HuH-7 (cell line): ENCODE results near the gene ARL8A.

ENCODE experiments used
- DNase-seq: peaks from one replicate; pipeline ENCODE4 v3.0.0; 2011; ENCODE audit warnings: low spot score

Gene ARL8A

GRCh38 chr1:202135221-202135721 is 9.3 kb downstream of the ARL8A start:
- peak; percentile 97 for DNase-seq

DNA sequence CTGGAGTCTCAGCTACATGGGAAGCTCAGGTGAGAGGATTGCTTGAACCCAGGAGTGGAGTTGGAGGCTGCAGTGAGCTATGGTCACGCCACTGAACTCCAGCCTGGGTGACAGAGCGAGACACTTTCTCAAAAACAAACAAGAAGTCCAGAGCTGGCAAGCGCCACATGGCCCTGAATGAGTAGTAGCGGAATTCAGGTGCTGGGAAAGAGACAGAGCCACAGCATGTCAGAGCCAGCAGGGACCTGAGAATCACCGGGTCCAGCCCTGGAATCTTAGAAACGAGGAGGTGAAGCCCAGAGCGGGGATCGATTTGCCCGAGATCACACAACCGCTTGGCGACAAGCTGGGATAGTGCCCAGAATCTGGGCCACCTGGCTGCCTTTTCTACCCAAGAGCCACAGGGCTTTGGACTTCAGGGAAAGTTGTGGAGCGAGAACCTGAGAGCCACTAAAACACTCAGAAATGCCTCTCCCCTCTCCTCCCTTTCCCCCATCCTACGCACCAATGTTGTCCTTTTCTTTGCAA is 9.8 kb downstream of the ARL8A start:
- no peak for DNase-seq

DNA sequence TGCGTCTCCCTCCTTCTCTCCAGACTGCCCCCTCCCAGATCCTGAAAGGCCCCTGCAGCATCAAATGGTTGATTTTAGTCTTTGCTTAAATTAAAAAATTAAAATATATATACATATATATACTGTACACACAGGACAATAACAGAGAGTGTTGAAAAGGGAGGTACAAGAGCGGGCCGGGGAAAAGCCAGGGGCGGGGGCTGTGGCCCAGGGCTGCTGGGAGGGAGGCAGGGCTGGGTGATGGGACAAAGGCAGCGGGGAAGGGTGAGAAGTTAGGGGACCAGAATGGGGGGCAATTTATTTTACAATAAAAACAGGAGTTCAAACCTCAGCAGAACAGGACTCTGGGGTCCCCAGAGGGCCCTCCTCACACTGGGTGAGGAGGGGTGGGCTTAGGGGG is 10.5 kb downstream of the ARL8A start:
- DNase-seq: no peak

- no peak for DNase-seq
These were observed 11.0 kb downstream of the ARL8A start for GRCh38 chr1:202133496-202133895.

DNA sequence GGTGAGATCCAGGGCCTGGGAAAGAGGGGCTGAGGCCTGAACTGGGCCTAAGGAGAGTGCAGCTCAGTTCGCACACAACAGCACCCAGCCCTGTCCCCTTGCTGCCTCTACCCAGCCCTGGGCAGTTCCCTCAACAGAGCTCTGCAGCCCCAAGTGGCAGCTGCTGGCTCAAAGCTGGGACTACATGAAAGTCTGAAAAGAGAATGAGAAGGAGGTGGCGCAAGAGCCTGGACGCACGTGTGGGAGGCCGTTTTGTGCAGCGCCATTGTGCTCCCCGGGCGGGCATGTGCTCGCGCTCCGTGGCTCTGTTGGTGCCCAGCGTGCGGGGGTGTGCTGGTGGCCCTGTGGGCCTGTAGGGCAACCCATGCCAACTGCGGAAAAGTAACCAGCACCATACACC is 11.5 kb downstream of the ARL8A start:
- DNase-seq: no peak

DNA sequence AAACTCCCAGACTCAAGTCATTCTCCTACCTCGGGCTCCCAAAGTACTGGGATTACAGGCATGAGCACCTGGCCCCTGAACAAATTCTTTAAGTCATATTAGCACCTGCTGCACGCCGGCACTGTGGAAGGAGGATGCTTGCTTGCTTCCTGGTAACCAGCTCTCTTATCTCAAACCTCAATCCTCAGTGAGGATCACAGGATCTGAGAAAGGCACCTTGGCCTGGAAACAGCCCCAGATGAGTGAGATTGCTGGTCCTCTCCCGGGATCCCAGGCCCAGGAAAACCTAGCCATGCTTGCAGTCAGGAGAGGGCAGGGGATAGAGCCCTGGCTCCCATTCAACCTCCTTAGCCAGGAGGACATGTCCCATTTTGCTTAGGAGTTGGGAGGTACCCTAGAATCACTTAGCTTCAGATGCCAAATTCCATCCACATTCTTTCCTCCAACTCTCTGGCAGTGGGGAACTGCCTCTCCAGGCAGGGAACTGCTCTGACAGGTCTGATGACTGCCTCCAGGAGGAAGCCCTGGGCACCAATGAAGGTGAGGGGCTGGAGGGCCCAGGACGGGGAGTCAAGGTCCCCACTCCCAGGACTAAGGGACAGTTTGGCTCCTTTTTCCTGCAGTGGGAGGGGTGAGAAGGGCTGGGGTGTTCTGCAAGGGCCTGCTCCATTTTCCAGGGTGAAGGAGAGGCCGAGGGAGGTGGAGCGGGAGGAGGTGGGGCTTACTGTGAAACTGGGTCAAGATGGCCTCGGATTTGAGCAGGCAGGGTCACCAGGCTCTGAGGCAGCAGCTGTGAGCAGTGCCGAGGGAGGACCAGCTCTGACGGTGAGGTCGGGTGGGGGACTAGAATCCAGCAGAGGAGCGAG is 12.3 kb downstream of the ARL8A start:
- no peak for DNase-seq

- DNase-seq: no peak
These were observed 13.6 kb downstream of the ARL8A start for GRCh38 chr1:202130816-202131522.

DNA sequence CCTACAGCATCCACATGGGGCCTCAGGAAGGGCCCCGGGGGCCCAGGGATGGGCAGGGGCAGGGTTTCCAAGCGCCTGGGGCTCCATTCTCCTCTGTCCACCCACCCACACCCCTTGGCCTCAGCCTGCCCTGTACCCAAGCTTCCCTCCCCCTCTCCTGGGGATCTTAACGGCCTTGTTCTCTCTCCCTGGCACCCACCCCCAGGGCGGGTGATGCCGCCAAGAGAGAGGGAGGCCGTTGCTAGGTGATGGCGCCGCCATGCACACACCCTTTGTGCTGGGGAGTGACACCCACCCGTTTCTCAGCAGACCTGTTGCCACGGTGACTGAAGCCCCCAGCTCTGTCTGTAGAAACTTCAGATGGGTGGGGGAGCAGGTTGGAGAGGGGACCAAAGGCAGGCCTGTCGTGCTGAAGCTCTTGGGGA is 14.2 kb downstream of the ARL8A start:
- no peak for DNase-seq

DNA sequence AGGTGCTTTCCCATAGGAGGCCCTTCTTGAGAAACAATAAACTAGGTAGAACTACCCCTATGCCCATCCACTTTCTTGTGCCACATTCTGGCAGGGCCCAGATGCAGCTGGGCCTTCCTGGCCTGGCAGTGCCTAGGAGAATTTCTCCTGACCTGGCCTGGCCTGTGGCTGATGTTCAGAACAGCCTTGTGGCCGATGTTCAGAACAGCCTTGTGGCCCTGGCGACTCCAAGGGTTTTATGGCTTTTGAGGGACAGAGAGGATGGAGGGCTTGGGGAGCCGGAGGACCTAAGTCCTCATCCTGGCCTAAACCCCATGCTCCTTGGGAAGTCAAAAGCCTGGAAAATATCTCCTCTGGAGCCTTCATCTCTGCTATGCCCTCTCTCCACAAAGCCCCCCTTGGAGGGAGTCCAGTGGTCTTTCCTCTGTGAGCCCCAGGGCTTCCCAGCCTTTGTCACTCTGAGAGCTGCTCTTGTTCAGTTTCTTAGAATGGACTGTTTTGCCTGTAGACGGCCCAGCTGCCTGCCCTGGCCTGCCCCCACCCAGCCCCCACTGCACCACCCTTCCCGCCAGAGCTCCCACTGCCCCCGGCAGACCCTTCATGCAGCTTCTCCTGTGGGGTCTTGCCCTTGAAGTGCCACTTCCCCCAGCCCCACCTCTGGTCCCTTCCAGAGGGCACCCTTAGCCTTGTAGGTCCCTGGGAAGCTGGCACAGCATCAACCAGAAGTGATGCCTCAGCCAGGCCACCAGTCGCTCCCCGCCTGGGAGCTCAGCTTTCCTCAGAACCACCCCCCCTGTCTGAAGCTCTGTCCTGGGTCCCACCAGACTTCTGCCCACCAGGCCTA is 14.9 kb downstream of the ARL8A start:
- no peak for DNase-seq

DNA sequence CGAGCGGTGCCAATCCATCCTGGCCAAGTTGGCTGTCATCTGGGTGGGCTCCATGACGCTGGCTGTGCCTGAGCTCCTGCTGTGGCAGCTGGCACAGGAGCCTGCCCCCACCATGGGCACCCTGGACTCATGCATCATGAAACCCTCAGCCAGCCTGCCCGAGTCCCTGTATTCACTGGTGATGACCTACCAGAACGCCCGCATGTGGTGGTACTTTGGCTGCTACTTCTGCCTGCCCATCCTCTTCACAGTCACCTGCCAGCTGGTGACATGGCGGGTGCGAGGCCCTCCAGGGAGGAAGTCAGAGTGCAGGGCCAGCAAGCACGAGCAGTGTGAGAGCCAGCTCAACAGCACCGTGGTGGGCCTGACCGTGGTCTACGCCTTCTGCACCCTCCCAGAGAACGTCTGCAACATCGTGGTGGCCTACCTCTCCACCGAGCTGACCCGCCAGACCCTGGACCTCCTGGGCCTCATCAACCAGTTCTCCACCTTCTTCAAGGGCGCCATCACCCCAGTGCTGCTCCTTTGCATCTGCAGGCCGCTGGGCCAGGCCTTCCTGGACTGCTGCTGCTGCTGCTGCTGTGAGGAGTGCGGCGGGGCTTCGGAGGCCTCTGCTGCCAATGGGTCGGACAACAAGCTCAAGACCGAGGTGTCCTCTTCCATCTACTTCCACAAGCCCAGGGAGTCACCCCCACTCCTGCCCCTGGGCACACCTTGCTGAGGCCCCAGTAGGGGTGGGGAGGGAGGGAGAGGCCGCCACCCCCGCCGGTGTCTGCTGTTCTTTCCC is 16.5 kb downstream of the ARL8A start:
- DNase-seq: no peak

DNA sequence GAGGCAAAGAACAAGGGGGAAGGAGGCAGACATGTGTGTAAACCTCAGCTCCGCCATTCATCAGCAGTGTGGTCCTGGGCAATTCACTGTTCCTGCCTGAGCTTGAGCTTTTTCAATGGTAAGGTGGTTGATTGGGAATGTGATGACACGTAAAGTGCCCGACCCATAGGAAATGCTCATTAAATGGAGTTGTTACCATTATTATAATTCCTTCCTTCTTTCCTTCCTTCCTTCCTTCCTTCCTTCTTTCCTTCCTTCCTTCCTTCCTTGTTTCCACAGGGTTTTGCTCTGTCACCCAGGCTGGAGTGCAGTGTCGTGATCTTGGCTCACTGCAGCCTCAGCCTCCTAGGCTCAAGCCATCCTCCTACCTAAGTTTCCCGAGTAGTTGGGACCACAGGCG is 17.5 kb downstream of the ARL8A start:
- no peak for DNase-seq

DNA sequence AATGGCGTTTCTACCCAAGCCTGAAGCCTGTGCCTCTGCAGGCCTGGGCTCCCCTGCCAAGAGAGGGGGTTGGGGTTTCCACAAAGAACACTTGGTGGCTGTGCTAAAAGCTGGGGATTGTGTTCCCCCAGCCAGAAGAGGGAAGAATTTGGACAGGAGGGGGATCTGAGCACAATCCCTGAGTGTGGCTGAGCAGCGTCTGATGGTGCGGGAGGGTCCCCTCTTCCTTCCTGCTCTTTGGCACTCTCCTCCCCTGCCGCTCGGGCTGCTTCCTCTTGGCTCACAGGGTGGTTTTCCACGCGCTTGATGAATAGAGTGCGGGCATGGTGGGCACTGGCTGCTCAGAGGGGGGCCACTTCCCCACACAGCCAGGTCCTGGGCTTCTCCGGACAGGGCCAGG is 18.1 kb downstream of the ARL8A start:
- DNase-seq: no peak

- DNase-seq: no peak
These were observed 18.9 kb downstream of the ARL8A start for GRCh38 chr1:202125611-202126010.

- no peak for DNase-seq
These were observed 20.4 kb downstream of the ARL8A start for GRCh38 chr1:202124142-202124541.

- DNase-seq: no peak
These were observed 21.2 kb downstream of the ARL8A start for GRCh38 chr1:202123336-202123813.

GRCh38 chr1:202122639-202123335 is 21.8 kb downstream of the ARL8A start, which contains the start of gene GPR37L1:
Gene GPR37L1 (plus strand): TSS chr1:202122917. CDS start chr1:202122964, 47 bp downstream.
- DNase-seq: peak; percentile 93

DNA sequence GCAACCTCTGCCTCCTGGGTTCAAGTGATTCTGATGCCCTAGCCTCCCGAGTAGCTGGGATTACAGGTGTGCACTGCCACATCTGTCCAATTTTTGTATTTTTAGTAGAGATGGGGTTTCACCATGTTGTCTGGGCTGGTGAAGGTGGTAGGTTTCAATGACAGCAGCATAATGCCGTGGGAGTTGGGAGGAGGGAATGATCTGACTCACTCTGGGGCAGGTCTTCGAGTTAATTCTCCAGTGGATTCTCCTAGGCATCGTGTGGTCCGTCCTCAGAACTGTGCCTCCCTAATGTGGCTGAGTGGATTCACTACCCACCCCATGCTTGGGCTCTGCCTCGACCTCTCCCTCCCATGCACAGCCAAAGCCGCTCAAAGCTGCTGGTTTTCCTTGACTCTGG is 23.5 kb downstream of the ARL8A start:
- no peak for DNase-seq

GRCh38 chr1:202117898-202118371 is 26.6 kb downstream of the ARL8A start:
- no peak for DNase-seq

DNA sequence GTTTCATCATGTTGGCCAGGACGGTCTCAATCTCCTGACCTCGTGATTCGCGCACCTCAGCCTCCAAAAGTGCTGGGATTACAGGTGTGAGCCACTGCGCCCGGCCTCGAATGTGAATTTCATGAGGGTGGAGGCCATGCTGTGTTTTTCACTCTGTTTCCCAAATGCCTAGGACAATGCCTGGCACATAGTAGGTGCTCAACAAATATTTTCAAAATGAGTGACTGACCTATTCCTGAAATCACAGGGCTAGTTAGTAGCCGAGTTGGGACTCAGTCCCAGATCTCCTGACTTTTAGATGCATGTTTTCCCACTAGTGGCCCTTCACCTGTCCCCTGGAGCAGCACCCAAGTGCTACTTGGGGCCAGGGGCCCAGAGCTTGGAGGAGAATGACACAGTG is 28.2 kb downstream of the ARL8A start:
- no peak for DNase-seq

DNA sequence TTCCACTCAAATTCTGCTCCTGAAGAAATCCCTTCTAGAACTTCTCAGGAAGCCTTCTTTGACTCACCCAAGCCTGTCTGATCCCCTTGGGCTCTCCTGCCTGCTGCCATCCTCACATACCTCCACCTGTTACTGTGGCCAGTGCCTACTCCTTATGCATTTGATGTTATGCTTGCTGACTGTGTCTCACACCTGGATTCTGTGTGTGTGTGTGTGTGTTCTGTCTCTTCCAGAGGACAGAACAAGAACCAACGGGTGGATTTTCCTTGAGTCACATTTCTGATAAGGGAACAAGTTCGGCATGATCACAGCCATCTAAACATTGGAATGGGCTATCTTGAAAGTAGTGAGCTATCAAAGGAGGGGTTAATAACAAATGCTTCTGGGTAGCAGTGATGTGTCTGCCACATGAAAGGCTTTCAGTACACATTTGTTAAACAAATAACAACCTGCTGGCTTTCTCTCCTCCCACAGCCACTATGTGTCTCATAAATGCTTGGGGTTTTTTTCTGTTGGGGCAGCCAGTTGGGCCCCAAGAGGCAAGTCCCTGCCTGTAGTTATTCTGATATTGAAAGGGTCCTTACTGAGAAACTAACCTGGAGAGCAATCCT is 30.7 kb downstream of the ARL8A start:
- no peak for DNase-seq
